Measurements from ENCODE around the gene TGFA.
"Not testable (repeated sequence)": the region's sequence is repeated elsewhere in the genome, so short reads cannot be mapped to it uniquely, and the experiment has no call there.

Gene TGFA

GRCh38 chr2:70467831-70468779 lies 85.5 kb downstream of the TGFA start:
- DNase-seq (ENCODE audit: low read depth), result no peak
- TF ChIP-seq CTCF (conservative IDR thresholded peaks at IDR 0.05; ENCODE audit: low read length), result no peak
- no peak overlapping the region for H3K4me3 ChIP-seq (ENCODE audit: low read length)

GRCh38 chr2:70467237-70467636 lies 86.4 kb downstream of the TGFA start:
- no peak for DNase-seq (ENCODE audit: low read depth)
- no peak overlapping the region for H3K4me3 ChIP-seq (ENCODE audit: low read length)
- TF ChIP-seq CTCF (conservative IDR thresholded peaks at IDR 0.05; ENCODE audit: low read length), result no peak

GRCh38 chr2:70466647-70467046 lies 87.0 kb downstream of the TGFA start:
- DNase-seq (ENCODE audit: low read depth); H3K4me3 ChIP-seq (ENCODE audit: low read length): not testable (repeated sequence)

GRCh38 chr2:70463997-70464396 lies 89.6 kb downstream of the TGFA start:
- no peak for DNase-seq (ENCODE audit: low read depth)
- H3K4me3 ChIP-seq (ENCODE audit: low read length), result no peak overlapping the region
- TF ChIP-seq CTCF (conservative IDR thresholded peaks at IDR 0.05; ENCODE audit: low read length), result no peak

GRCh38 chr2:70463581-70463980 lies 90.0 kb downstream of the TGFA start:
- no peak for TF ChIP-seq CTCF (conservative IDR thresholded peaks at IDR 0.05; ENCODE audit: low read length)
- no peak for DNase-seq (ENCODE audit: low read depth)
- H3K4me3 ChIP-seq (ENCODE audit: low read length), result no peak overlapping the region

GRCh38 chr2:70461981-70462876 lies 91.4 kb downstream of the TGFA start:
- no peak for TF ChIP-seq CTCF (conservative IDR thresholded peaks at IDR 0.05; ENCODE audit: low read length)
- no peak overlapping the region for H3K4me3 ChIP-seq (ENCODE audit: low read length)
- DNase-seq (ENCODE audit: low read depth), result no peak

- no peak for DNase-seq (ENCODE audit: low read depth)
- no peak for TF ChIP-seq CTCF (conservative IDR thresholded peaks at IDR 0.05; ENCODE audit: low read length)
- no peak overlapping the region for H3K4me3 ChIP-seq (ENCODE audit: low read length)
Observed at GRCh38 chr2:70461414-70461813, 92.2 kb downstream of the TGFA start.

Measured in AG10803 (cell line).